Left ventricle myocardium inferior (tissue), 1 donor: ENCODE data around the gene IGLL1. TPM values are rescaled to one million over a fixed set of nuclear protein-coding genes. Genes with fewer than 3 reads are reported as not detected.

Source experiments
- DNase-seq: peaks from one replicate; pipeline ENCODE4 v3.0.0-alpha.2; 2020
- H3K27ac ChIP-seq: fragments of 200-600 bp; replicated peaks from 2 replicates; pipeline ENCODE4 v1.8.0; 2021
- H3K27me3 ChIP-seq: fragments of 200-600 bp; 2 replicates; pipeline ENCODE4 v1.8.0; 2021; ENCODE audit warnings: low read depth
- H3K36me3 ChIP-seq: fragments of 200-600 bp; 2 replicates; pipeline ENCODE4 v1.8.0; 2021
- H3K4me1 ChIP-seq: fragments of 200-600 bp; 2 replicates; pipeline ENCODE4 v1.8.0; 2021
- H3K4me3 ChIP-seq: fragments of 200-600 bp; 2 replicates; pipeline ENCODE4 v1.8.0; 2021; ENCODE audit warnings: mild to moderate bottlenecking, moderate library complexity
- H3K9me3 ChIP-seq: fragments of 200-600 bp; replicated peaks from 2 replicates; pipeline ENCODE4 v1.8.0; 2021
- CTCF ChIP-seq: fragments of 200-600 bp; IDR thresholded peaks from 2 replicates; pipeline ENCODE4 v1.8.0; 2021; ENCODE audit warnings: antibody characterized with exemption, mild to moderate bottlenecking, borderline replicate concordance
- intact Hi-C: fragments of 100-400 bp; cut with micrococcal nuclease; formaldehyde crosslinking; loops from one replicate; pipeline ENCODE4 v1.11.0; 2022
- total RNA-seq: library from RNA; stranded (reverse); fragmentation: NEBNext Ultra II Directional; extraction: Animal tissue kit (Norgen Biotek cat#: 25700); gene quantifications from one replicate; pipeline ENCODE4 v1.2.1, GENCODE V29; 2021
- donor health status: DM: no; HTN: yes; CAD: no; lungs with severe emphysema.

The IGLL1 gene
- total RNA-seq, 1 donor from 2014 or later, result not detected

- H3K36me3 ChIP-seq, result no peaks in the 10 kb centered on the region
- DNase-seq, result no peak
- no peak overlapping the region for H3K27ac ChIP-seq
- H3K4me3 ChIP-seq, result no peak overlapping the region
- H3K9me3 ChIP-seq, result no peaks in the 10 kb centered on the region
- no peaks in the 10 kb centered on the region for H3K27me3 ChIP-seq
- no peaks in the 10 kb centered on the region for H3K4me1 ChIP-seq
- TF ChIP-seq CTCF, result no peak
- intact Hi-C loops, result no loop called here
Observed at GRCh38 chr22:23621082-23621780, 41.1 kb upstream of the IGLL1 start.

- no peaks in the 10 kb centered on the region for H3K4me1 ChIP-seq
- H3K27me3 ChIP-seq, result no peaks in the 10 kb centered on the region
- H3K4me3 ChIP-seq, result no peak overlapping the region
- TF ChIP-seq CTCF, result no peak
- DNase-seq, result no peak
- no peaks in the 10 kb centered on the region for H3K36me3 ChIP-seq
- no peaks in the 10 kb centered on the region for H3K9me3 ChIP-seq
- H3K27ac ChIP-seq, result no peak overlapping the region
- intact Hi-C loops, result no loop called here
Observed at GRCh38 chr22:23613193-23613972, 33.3 kb upstream of the IGLL1 start.

GRCh38 chr22:23609983-23610781 is 30.1 kb upstream of the IGLL1 start:
- H3K4me1 ChIP-seq, result no peaks in the 10 kb centered on the region
- H3K9me3 ChIP-seq, result no peaks in the 10 kb centered on the region
- H3K27me3 ChIP-seq, result peaks cover 14% of the 10 kb centered on the region
- TF ChIP-seq CTCF, result no peak
- no peak overlapping the region for H3K4me3 ChIP-seq
- H3K27ac ChIP-seq, result no peak overlapping the region
- intact Hi-C loops, result no loop called here
- no peak for DNase-seq
- H3K36me3 ChIP-seq, result no peaks in the 10 kb centered on the region

- Histone ChIP-seq H3K4me3 (no peak overlapping the region), H3K4me1 (no peaks in the 10 kb centered on the region), H3K9me3 (no peaks in the 10 kb centered on the region), H3K36me3 (no peaks in the 10 kb centered on the region), H3K27me3 (peaks cover 18% of the 10 kb centered on the region), H3K27ac (no peak overlapping the region)
- no peak for TF ChIP-seq CTCF
- DNase-seq, result no peak
- intact Hi-C loops, result no loop called here
Observed at GRCh38 chr22:23608583-23608982, 28.5 kb upstream of the IGLL1 start.

- Histone ChIP-seq H3K27ac (no peak overlapping the region), H3K27me3 (peaks cover 26% of the 10 kb centered on the region), H3K9me3 (no peaks in the 10 kb centered on the region), H3K36me3 (no peaks in the 10 kb centered on the region), H3K4me1 (no peaks in the 10 kb centered on the region), H3K4me3 (no peak overlapping the region)
- TF ChIP-seq CTCF, result no peak
- intact Hi-C loops, result no loop called here
- DNase-seq, result no peak
Observed at GRCh38 chr22:23606204-23607131, 26.4 kb upstream of the IGLL1 start.
